Right lobe of liver (tissue), 4 donors: Measurements from ENCODE around the gene TIMP2.

Experiments used
- POLR2A ChIP-seq: fragments of 450-650 bp; IDR thresholded peaks from one replicate; pipeline ENCODE4 v1.6.1; 2017; ENCODE audit warnings: antibody characterized with exemption, mild to moderate bottlenecking
- TF ChIP-seq, protein P1 (sequence below), 4 donors: fragments of 200-600 bp in 3 of 4; fragments of 450-650 bp in 1 of 4; IDR thresholded peaks; one replicate each; pipeline versions ENCODE4 v1.5.1 to v1.8.0; 2016 to 2022; ENCODE audit warnings: antibody characterized with exemption in 4 of 4, mild to moderate bottlenecking in 2 of 4
- donor health status: DM: no; HTN: no; CAD: no.
- donor health status: DM: no; HTN: no; CAD: no.
- donor health status: DM: no; HTN: yes; CAD: no.

DNA sequence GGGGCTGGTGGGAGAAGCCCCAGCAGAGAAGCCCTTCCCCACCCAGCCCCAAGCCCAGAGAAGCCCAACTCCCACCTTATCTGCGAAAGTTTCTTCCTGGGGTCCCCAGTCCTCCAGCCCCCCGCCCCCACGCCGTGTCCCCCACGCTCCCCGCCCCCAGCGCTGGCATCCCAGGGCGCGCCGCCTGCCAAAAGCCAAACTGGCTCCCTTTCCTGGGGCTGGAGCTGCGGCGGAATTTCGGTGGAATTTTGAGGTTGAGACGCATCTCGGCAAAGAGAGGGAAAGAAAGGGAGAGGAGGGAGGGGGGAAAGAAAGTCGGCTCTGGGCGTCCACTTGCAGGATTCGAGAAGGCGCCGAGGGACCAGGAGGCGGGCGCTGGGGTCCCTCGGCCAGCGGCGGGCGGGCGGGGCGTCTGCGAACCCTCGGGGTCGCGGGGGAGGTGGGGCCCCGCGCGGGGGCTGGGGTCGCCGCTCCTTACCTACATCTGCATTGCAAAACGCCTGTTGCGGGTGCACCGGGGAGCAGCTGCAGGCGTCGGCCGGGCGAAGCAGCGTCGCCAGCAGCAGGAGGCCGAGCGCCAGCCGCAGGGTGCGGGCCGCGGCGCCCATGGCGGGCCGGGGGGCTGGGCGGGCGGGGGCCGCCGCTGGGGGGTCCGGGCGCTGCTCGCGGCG, 571 bp downstream of the TIMP2 start:
- no peak for TF ChIP-seq POLR2A
- TF ChIP-seq, protein P1, sequence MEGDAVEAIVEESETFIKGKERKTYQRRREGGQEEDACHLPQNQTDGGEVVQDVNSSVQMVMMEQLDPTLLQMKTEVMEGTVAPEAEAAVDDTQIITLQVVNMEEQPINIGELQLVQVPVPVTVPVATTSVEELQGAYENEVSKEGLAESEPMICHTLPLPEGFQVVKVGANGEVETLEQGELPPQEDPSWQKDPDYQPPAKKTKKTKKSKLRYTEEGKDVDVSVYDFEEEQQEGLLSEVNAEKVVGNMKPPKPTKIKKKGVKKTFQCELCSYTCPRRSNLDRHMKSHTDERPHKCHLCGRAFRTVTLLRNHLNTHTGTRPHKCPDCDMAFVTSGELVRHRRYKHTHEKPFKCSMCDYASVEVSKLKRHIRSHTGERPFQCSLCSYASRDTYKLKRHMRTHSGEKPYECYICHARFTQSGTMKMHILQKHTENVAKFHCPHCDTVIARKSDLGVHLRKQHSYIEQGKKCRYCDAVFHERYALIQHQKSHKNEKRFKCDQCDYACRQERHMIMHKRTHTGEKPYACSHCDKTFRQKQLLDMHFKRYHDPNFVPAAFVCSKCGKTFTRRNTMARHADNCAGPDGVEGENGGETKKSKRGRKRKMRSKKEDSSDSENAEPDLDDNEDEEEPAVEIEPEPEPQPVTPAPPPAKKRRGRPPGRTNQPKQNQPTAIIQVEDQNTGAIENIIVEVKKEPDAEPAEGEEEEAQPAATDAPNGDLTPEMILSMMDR (IDR thresholded peaks at IDR 0.05) = no peak
